ENCODE data around the gene CNTF.

CNTF gene

GRCh38 chr11:58626934-58627483 lies 4.5 kb downstream of the CNTF start:
- H3K9ac ChIP-seq (ENCODE audit: low read length), result no peak overlapping the region
- no peaks in the 10 kb centered on the region for H3K9me3 ChIP-seq (ENCODE audit: control insufficient read depth, insufficient read depth, low read depth, low read length)
- H3K4me3 ChIP-seq (ENCODE audit: low read depth, low read length), result no peak overlapping the region
- peaks cover 44% of the 10 kb centered on the region for H3K36me3 ChIP-seq (ENCODE audit: control insufficient read depth, insufficient read depth, low read length)
- H3K27me3 ChIP-seq (ENCODE audit: control insufficient read depth, insufficient read depth, low read length), result no peaks in the 10 kb centered on the region
- no peak overlapping the region for H3K27ac ChIP-seq (ENCODE audit: low read depth, low read length)
- H3K4me1 ChIP-seq (ENCODE audit: control insufficient read depth, insufficient read depth, low read length), result peaks cover 6% of the 10 kb centered on the region; the same call in 1 of the 2 replicates

GRCh38 chr11:58628446-58628845 lies 6.0 kb downstream of the CNTF start:
- Histone ChIP-seq H3K4me1 (ENCODE audit: control insufficient read depth, insufficient read depth, low read length) (peaks cover 6% of the 10 kb centered on the region; the same call in 1 of the 2 replicates), H3K9me3 (ENCODE audit: control insufficient read depth, insufficient read depth, low read depth, low read length) (no peaks in the 10 kb centered on the region), H3K36me3 (ENCODE audit: control insufficient read depth, insufficient read depth, low read length) (peaks cover 29% of the 10 kb centered on the region), H3K4me3 (ENCODE audit: low read depth, low read length) (no peak overlapping the region), H3K27me3 (ENCODE audit: control insufficient read depth, insufficient read depth, low read length) (no peaks in the 10 kb centered on the region), H3K27ac (ENCODE audit: low read depth, low read length) (no peak overlapping the region), H3K9ac (ENCODE audit: low read length) (no peak overlapping the region)

DNA sequence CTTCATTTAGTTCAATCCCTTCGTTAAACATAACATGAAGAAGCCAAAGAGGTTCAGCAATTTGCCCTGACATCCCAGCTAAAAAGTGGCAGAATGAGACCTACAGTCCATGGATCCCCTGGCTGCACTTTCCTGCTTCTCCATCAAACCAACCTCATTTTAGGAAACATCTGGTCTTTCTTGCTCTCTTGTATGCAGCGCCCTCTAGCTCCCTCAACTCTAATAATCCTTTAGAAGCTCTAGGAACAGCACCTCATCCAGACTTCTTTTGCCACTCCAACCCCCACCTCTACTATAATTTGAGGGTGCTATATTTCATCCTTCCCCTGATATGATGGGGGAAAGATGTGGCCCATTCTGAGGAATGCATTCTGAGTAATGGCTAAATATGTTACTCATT lies 7.4 kb downstream of the CNTF start:
- Histone ChIP-seq H3K9ac (ENCODE audit: low read length) (no peak overlapping the region), H3K4me3 (ENCODE audit: low read depth, low read length) (no peak overlapping the region), H3K36me3 (ENCODE audit: control insufficient read depth, insufficient read depth, low read length) (peaks cover 16% of the 10 kb centered on the region; the same call in 1 of the 2 replicates), H3K4me1 (ENCODE audit: control insufficient read depth, insufficient read depth, low read length) (no peaks in the 10 kb centered on the region), H3K9me3 (ENCODE audit: control insufficient read depth, insufficient read depth, low read depth, low read length) (no peaks in the 10 kb centered on the region), H3K27ac (ENCODE audit: low read depth, low read length) (no peak overlapping the region), H3K27me3 (ENCODE audit: control insufficient read depth, insufficient read depth, low read length) (no peaks in the 10 kb centered on the region)

GRCh38 chr11:58631378-58631777 lies 8.9 kb downstream of the CNTF start:
- Histone ChIP-seq H3K4me1 (ENCODE audit: control insufficient read depth, insufficient read depth, low read length) (no peaks in the 10 kb centered on the region), H3K9ac (ENCODE audit: low read length) (no peak overlapping the region), H3K27ac (ENCODE audit: low read depth, low read length) (no peak overlapping the region), H3K27me3 (ENCODE audit: control insufficient read depth, insufficient read depth, low read length) (no peaks in the 10 kb centered on the region), H3K4me3 (ENCODE audit: low read depth, low read length) (no peak overlapping the region), H3K36me3 (ENCODE audit: control insufficient read depth, insufficient read depth, low read length) (peaks cover 4% of the 10 kb centered on the region; the same call in 1 of the 2 replicates), H3K9me3 (ENCODE audit: control insufficient read depth, insufficient read depth, low read depth, low read length) (no peaks in the 10 kb centered on the region)

- Histone ChIP-seq H3K27me3 (ENCODE audit: control insufficient read depth, insufficient read depth, low read length) (no peaks in the 10 kb centered on the region), H3K36me3 (ENCODE audit: control insufficient read depth, insufficient read depth, low read length) (no peaks in the 10 kb centered on the region), H3K4me1 (ENCODE audit: control insufficient read depth, insufficient read depth, low read length) (no peaks in the 10 kb centered on the region), H3K9me3 (ENCODE audit: control insufficient read depth, insufficient read depth, low read depth, low read length) (no peaks in the 10 kb centered on the region), H3K27ac (ENCODE audit: low read depth, low read length) (no peak overlapping the region), H3K9ac (ENCODE audit: low read length) (no peak overlapping the region), H3K4me3 (ENCODE audit: low read depth, low read length) (no peak overlapping the region)
These were observed 10.0 kb downstream of the CNTF start for GRCh38 chr11:58632510-58632909.

DNA sequence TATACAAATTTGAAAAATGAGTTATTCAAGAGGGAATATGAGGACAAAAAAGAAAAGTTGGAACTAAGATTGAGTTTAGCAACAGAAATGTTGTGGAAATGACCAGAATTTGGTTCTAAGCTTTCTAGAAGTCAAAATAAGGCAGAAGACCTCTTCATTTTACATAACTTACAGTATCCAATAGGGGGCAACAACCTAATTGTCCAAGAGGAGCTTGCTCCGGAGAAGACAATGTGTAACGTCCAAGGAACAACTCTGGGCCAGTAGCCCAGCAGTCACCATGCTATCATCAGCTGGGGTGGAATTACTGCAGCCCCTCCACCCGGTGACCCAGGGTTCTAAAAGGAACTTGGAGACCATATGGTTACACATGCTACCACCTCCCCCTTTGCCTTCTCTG lies 14.1 kb downstream of the CNTF start:
- Histone ChIP-seq H3K4me3 (ENCODE audit: low read depth, low read length) (no peak overlapping the region), H3K4me1 (ENCODE audit: control insufficient read depth, insufficient read depth, low read length) (no peaks in the 10 kb centered on the region), H3K27ac (ENCODE audit: low read depth, low read length) (no peak overlapping the region), H3K27me3 (ENCODE audit: control insufficient read depth, insufficient read depth, low read length) (no peaks in the 10 kb centered on the region), H3K9ac (ENCODE audit: low read length) (no peak overlapping the region), H3K9me3 (ENCODE audit: control insufficient read depth, insufficient read depth, low read depth, low read length) (no peaks in the 10 kb centered on the region), H3K36me3 (ENCODE audit: control insufficient read depth, insufficient read depth, low read length) (no peaks in the 10 kb centered on the region)

- Histone ChIP-seq H3K9ac (ENCODE audit: low read length) (no peak overlapping the region), H3K36me3 (ENCODE audit: control insufficient read depth, insufficient read depth, low read length) (no peaks in the 10 kb centered on the region), H3K4me1 (ENCODE audit: control insufficient read depth, insufficient read depth, low read length) (no peaks in the 10 kb centered on the region), H3K9me3 (ENCODE audit: control insufficient read depth, insufficient read depth, low read depth, low read length) (no peaks in the 10 kb centered on the region), H3K4me3 (ENCODE audit: low read depth, low read length) (no peak overlapping the region), H3K27ac (ENCODE audit: low read depth, low read length) (no peak overlapping the region), H3K27me3 (ENCODE audit: control insufficient read depth, insufficient read depth, low read length) (no peaks in the 10 kb centered on the region)
These were observed 14.9 kb downstream of the CNTF start for GRCh38 chr11:58637371-58637770.

- H3K9ac ChIP-seq (ENCODE audit: low read length), result no peak overlapping the region
- no peaks in the 10 kb centered on the region for H3K36me3 ChIP-seq (ENCODE audit: control insufficient read depth, insufficient read depth, low read length)
- no peaks in the 10 kb centered on the region for H3K4me1 ChIP-seq (ENCODE audit: control insufficient read depth, insufficient read depth, low read length)
- H3K9me3 ChIP-seq (ENCODE audit: control insufficient read depth, insufficient read depth, low read depth, low read length), result no peaks in the 10 kb centered on the region
- no peak overlapping the region for H3K4me3 ChIP-seq (ENCODE audit: low read depth, low read length)
- H3K27ac ChIP-seq (ENCODE audit: low read depth, low read length), result no peak overlapping the region
- H3K27me3 ChIP-seq (ENCODE audit: control insufficient read depth, insufficient read depth, low read length), result no peaks in the 10 kb centered on the region
These were observed 16.6 kb downstream of the CNTF start for GRCh38 chr11:58639103-58639502.

- Histone ChIP-seq H3K36me3 (ENCODE audit: control insufficient read depth, insufficient read depth, low read length) (no peaks in the 10 kb centered on the region), H3K4me3 (ENCODE audit: low read depth, low read length) (no peak overlapping the region), H3K27ac (ENCODE audit: low read depth, low read length) (no peak overlapping the region), H3K9ac (ENCODE audit: low read length) (no peak overlapping the region), H3K27me3 (ENCODE audit: control insufficient read depth, insufficient read depth, low read length) (no peaks in the 10 kb centered on the region), H3K9me3 (ENCODE audit: control insufficient read depth, insufficient read depth, low read depth, low read length) (no peaks in the 10 kb centered on the region), H3K4me1 (ENCODE audit: control insufficient read depth, insufficient read depth, low read length) (no peaks in the 10 kb centered on the region)
These were observed 17.2 kb downstream of the CNTF start for GRCh38 chr11:58639669-58640068.

DNA sequence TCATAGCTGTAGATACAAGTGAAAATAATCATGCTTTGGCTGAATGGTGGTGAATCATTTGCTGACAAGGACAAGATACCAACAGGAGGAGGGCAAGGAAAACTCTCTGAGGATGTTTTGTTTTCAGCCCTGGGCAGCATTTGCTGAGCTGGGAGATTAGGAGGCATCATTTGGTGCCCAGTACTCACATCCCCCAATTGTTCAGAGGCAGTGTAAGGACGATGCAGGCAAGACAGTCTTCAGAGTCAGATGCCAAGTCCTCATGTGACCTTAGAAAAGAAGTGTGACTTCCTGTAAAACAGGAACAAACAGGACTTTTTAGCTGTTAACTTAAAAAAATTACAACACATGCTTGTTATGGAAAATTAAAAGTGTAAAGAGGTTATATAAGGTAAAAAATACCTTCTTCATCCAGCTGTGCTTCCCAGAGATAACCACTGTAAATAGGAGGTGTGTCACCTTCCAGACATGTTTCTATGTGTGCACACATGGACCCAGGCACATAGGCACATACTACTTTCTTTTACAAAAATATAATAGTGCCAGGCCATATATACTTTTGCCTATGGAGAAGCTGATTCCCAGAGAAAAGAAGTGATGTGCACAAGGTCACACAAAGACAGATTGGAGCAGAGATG lies 18.0 kb downstream of the CNTF start:
- no peaks in the 10 kb centered on the region for H3K36me3 ChIP-seq (ENCODE audit: control insufficient read depth, insufficient read depth, low read length)
- peaks cover 3% of the 10 kb centered on the region for H3K9me3 ChIP-seq (ENCODE audit: control insufficient read depth, insufficient read depth, low read depth, low read length)
- H3K4me3 ChIP-seq (ENCODE audit: low read depth, low read length), result no peak overlapping the region
- no peaks in the 10 kb centered on the region for H3K27me3 ChIP-seq (ENCODE audit: control insufficient read depth, insufficient read depth, low read length)
- H3K9ac ChIP-seq (ENCODE audit: low read length), result no peak overlapping the region
- H3K4me1 ChIP-seq (ENCODE audit: control insufficient read depth, insufficient read depth, low read length), result no peaks in the 10 kb centered on the region
- no peak overlapping the region for H3K27ac ChIP-seq (ENCODE audit: low read depth, low read length)

DNA sequence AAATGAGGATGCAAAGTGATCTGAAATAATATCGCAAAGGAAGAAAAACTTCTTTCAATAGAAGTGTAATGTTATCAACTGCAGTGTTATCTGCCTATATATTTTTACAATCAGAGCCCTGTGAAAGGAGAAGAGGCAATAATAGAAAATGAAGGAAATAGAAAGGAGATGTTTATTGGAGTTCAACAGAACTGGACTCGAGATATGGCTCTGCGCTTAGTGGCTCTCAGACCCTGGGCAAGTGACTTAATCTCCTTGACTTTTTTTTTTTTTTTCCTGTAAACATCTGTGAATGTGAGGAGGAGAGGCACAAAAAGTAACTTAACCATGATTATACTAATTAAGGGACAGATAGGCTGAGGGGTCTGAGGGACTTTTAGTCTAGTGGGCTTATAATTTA lies 18.9 kb downstream of the CNTF start:
- Histone ChIP-seq H3K4me1 (ENCODE audit: control insufficient read depth, insufficient read depth, low read length) (no peaks in the 10 kb centered on the region), H3K27me3 (ENCODE audit: control insufficient read depth, insufficient read depth, low read length) (no peaks in the 10 kb centered on the region), H3K9me3 (ENCODE audit: control insufficient read depth, insufficient read depth, low read depth, low read length) (peaks cover 12% of the 10 kb centered on the region), H3K9ac (ENCODE audit: low read length) (no peak overlapping the region), H3K36me3 (ENCODE audit: control insufficient read depth, insufficient read depth, low read length) (no peaks in the 10 kb centered on the region), H3K4me3 (ENCODE audit: low read depth, low read length) (no peak overlapping the region), H3K27ac (ENCODE audit: low read depth, low read length) (no peak overlapping the region)
